HG03378 (cell line): Measurements from ENCODE around the gene NFIA.

Source experiments
- ATAC-seq: cut with Tn5 transposase; IDR thresholded peaks from one replicate; pipeline ENCODE4 v1.9.1; 2021; ENCODE audit warnings: mild to moderate bottlenecking, moderate library complexity; ENCODE audit not compliant: unreplicated experiment

The NFIA gene

DNA sequence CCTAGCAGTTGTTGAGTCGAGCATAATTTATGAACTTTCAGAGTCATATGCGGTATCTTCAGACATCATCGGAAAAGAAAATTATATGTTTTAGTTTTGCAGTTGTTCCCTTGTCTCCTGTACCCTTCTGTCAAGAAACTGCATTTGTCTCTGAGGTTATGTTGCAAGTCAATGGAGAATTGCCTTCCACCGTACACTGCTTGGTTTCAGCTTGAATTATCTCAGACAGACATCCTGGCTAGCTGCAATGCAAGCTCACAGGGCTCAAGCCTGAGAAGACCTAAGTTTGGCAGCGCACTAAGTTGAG lies 156.0 kb downstream of the NFIA start:
- ATAC-seq, result no peak

DNA sequence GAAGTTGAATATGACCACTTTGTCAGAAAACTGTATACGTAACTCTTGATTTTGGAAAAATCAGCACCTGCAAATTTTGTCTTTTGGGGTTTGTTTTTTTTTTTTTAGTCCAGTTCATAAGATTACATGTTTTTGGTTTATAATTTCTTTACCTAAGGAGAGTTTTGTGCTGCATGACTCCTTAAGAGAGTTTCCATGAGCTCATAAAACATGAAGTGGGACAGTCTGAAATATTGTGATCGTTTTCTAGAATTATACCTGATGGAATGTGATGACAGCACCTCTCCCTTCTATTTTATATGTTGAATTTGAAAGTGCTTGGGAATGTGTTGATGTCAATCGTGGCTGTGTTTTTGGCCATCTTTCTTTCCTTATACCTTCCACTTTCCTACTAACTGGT lies 158.5 kb downstream of the NFIA start:
- ATAC-seq, result no peak

DNA sequence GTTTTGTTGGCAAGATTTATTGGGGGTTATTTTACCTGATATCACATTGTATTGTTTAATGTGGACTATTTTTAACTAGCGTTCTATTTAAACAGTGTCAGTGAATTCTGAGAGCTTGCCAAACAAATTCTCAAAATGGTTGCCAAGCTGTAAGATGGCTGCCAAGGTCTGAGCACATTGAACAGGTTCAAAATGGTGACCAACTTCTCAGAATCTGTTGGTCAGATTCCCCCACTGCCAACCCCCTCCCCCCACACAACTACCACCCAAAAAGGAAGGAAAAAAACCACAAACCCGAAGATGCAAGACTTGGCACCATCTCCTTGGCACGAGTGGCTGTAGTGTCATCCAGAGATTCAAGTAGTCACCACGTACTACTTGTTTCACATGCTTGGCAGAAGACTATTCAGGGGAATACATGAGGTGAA lies 159.1 kb downstream of the NFIA start:
- no peak for ATAC-seq

DNA sequence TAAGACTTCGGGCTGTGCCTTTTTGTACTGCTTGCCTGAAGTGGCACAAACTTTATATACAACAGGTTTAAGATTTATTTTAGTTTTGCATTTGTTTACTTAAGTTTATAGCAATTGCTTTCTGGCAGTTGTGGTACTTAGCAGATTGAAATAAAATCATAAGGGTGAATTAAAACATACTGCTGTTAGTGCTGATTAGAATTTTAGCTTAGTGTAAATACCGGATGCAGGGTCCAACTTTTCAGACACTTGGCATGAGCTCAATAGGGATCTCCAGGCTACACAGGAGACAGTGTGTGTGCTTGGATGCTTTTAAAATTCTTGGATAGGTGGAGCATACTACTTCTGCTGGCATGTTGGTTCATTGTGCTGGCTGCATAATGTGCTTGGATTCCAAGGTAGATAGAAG lies 159.6 kb downstream of the NFIA start:
- ATAC-seq, result no peak

DNA sequence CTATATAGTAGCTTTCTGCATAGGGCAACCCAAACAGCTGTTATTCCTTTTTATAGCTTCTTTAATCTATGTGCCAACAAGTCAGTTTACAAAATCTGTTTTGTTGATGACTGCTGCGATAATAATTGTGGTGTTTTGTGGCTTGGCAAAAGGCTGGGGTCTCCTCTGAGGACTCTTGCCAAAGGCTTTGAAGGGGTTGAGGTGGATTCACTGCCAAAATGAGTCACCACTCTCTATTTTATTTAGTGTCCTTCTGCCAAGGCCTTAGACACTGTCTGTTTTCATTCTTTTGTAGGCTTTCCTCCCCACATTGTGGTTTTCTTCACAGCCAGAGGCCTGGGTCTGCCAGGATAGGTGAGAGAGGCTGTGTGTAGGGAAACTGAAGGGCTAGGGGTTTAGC lies 161.8 kb downstream of the NFIA start:
- no peak for ATAC-seq

DNA sequence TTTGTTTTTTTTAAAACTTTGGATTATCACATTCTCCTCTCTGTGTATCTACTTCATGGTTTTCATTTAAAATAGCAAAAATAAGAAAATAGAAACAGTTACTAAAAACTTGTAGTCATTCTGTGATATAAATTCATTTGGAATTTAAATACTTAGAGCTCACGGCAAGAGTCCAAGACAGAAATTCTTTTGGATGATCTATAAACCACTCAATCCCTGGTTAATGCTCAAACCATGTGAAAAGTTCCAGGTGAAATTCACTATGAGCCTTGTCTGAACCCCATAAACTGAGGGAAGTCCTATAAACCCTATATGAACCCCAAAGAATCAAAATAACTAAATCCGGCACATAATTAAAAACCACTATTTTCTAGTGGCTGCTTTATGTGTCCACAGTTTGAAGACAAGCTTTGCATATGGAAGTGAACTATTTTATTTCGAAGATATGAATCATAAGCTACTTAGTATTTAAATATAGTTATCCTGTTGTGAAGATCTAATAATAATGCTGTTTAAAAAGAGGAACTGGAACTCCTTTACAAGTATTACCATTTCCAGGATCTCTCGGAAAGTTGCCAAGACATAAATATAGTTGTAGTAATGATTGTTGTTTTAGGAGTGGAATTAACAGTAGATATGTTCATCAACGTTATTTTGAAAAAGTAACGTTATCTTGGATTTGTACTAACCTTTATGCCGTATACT lies 163.5 kb downstream of the NFIA start:
- no peak for ATAC-seq

DNA sequence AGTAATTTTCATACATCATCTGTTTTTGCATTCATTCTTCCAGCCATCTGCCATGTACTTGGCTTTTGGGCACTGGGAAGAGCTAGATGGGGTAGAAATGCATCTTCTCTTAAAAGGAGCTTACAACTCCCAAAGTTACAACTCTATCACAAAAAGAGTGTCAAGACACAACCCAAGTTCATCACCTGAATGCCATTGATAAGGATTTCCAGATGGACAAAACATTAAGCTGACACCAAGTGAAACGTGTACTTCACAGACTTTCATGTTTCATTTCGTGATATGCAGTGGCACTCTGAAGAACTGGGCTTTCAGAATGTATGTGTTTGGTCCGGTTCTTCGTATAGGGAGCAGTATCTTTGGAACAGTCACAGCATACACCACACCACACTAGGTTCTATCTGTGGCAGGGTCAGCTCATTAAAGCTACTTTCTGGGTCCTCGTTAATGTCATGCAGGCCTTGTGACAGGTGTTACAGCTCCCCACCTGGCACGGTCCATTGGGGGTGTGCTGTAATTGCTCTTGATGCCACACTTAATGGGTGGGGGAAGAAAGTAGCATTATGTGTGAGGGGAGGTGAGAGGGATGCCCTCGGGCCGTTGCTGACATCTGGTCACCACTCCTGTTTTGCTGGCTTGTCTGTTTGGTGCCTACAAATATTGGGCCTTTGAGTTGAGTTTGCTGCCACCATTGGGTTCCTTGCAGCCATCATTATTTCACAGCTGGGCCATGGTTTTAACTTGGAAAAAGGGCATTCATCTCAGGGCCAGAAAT lies 164.9 kb downstream of the NFIA start:
- ATAC-seq, result no peak

DNA sequence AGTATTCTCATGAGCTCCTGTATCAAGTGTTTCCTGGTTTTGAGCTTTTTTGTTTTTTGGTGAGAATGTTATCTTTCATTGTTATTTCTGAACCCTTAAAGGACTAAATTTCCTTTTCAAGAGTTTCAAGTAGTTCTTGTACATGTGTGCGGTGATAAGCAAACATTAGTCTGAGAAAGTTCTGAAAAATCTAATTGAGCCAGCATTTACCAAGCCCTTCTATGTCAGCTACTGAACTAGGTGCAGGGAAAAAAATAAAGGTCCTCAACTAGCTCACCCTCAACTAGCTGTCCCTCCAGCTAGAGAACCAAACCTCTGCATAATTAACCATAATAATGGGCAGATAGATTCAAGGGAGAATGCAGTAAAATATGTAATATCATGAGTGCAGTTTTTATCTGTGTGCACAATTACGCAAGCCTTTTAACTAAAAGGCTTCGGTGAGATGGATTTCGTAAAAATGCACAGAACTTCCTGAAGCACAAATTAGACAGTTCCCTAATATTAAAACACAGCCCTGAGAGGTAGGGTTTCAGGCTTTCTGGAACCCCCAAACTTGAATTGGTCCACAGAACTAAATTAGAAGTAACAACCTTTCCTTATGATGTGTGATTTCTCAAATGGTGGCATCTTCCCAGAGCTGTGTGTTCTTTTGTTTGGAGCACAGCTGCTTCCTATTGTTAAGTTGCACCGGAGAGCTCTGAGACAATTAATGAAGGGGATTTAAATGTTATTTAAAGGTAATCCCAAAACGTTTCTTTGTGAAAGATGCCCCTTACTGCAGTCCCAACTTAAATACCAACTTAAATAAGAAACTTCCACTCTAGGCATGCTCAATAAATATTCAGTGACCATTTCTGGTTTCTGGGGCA lies 165.8 kb downstream of the NFIA start:
- no peak for ATAC-seq

DNA sequence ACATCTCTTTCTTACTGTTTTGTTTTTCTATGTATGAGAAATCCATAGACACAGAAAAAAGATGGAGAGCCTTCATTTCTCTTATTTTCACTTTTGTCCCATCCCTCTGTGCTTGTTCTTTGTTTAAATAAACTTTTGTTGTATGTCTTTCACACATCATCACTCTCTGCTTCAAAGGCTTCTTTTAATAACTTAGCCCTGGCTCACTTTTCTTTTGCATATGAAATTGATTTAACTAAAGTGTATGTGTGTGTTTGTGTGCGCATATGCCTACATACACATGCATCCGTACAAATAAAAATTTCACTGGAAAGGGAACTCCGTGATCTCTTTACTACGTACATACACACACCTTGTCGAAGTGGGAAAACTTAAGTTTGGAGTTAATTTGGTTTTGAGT lies 168.6 kb downstream of the NFIA start:
- ATAC-seq, result no peak

DNA sequence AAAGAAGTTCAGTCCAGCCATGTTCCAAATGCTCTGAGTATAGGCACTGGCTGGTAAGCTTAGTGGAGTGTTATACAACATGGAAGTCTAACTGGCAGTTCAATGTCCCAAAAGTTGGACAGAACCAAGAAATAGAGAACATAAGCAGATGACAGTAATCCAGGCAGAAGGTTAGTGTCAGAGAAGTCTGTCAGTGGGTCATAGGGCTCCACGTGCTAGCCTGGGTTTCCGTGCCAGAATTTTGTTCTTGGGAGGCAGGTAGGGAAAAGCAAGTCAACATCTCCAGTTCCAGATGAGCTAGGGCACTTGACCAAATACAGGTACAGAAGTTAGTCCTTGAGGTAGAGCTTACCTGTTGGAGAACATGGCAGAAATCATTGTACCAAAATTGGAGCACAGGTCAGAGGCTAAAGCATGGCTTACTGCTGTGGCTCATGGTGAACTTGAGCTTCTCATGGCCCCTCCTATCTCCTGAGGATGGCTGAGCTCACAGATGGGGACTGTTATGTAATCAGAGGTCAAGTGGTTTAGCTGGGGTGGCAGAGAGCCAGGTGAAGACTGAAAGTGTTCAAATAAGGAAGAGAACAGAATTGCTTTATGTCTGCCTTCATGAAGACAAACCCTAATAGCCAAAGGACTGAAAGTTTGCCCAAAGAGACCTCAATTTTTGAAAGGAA lies 170.8 kb downstream of the NFIA start:
- no peak for ATAC-seq

DNA sequence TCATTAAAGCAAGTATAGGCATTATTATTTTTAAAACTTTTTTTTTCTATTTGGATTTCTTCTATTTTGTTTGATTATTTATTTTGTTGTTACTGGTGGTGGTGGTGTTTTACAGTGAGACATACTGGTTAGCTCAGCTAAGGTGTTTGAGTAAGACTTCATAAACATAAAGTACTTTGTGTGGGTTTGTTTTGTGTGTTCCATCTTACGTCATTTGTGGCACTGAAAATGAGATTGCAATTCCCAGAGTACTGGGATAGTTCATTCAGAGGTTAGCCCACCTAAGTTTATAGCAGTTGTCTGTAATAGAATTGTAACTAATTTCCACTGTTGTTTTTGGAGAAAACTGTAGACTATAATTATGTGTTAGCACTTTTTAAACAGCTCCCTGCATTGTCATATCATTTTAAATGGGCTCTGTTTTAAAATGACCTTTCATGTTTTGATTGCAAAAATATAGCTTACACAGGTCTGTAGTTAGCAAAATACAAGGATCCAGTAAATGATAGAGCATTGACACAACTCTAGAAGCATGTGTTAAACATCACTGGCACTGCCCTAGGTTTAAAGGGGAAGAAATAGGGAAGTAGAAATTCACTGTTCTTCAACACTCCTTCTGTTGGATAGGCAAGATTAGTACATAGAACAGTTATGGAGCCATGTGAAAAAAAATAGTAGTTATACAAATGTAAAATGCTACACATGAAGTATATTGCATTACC lies 171.7 kb downstream of the NFIA start:
- no peak for ATAC-seq

DNA sequence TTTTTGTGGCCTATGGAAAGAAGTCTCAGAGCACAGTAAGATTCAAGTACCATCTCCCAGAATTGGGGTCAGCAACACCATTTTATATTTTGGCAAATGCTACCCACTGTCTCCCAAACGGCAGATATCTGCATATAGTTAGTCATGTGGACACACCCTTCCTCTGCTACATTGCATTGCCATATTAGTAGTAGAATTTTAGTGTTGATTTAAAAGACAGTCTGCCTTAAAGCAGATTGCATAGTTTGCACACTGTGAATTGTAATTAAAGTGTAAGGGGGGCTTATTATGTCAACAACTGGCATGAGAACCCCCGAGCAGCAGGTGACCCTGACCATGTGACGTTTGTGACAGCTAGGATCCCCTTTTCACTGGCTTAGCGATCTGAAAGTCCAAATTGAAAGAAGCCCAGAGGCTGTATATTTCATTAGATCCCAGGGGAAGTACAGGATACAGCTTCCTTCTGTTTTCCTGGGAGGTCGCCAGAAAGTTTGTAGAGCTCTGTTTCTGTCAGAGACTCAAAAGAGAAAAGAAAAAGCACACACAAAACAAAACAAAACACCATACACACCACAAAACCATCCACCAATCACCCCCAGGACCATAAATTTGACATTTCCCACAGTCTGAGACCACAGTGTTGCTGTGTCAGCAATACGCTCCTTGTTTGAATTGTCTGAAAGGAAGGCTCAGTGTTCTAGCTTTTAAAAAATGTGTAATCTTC lies 172.4 kb downstream of the NFIA start:
- ATAC-seq, result no peak

DNA sequence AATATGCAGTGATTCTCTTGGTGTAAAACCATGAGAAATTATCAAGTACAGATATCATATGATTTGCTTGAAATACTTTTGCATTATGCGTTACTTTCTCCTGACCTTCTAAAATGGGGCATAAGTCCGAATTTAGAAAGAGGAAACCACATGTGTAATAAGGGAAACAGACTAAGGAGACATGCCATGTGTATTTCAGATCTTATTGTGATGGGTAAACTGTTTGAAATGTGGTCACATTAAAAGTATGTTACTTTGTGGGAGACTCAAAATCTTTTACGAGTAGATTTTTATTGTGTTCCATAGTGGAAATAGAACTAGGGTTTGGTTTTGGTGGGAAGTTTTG lies 173.0 kb downstream of the NFIA start:
- no peak for ATAC-seq

DNA sequence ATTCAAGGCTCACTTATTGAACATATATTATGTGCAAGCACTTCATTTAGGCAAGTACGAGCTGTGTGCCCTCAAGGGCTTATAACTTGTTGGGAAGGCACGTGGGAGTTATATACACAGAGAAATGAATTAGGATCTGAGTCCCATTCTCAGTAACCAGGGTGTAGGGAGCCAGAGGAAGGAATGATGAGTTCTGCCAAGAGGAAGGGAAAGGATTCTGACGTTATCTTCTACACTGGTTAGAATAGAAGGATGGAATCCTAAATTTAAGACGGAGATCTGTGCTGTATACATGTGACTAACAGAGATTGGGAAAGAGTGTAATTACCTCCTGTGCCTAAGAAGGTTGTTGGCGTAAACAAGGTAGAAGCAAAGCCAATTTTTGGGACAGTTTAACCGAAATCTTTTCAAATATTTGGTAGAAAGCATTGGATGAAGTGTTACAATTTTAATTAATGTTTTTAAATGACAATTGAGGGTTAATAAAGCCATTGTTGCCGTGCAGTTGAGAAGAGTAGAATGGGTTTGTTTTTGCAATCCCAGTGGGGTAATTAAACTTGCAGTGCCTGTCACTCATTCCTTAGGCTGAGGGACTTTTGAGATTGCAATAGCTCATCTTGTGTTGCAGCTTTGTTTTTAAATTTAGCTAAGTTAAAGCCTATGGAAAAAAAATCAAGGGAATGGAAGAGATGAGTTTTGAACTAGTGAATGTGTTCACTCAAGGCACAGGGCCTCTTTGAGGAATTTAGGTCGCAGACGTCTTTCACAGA lies 177.2 kb downstream of the NFIA start:
- no peak for ATAC-seq

DNA sequence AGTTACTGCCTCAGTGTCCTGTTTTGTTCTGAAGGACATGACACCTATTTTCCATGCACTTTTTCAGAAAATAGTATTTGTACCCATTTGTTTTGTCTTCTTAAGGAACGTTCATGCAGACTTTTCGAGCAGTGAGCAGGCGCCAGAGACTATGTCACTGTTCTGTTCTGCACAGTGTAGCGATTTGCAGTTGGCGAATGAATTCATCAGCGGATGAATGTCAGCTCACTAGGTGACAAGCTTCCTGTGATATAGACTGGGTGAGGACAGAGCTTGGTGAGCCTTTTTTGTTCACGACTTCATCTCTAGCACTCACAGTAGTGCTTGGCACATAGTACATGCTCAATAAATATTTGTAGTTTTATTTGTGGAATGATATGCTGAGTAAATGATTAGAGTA lies 177.8 kb downstream of the NFIA start:
- ATAC-seq, result no peak

DNA sequence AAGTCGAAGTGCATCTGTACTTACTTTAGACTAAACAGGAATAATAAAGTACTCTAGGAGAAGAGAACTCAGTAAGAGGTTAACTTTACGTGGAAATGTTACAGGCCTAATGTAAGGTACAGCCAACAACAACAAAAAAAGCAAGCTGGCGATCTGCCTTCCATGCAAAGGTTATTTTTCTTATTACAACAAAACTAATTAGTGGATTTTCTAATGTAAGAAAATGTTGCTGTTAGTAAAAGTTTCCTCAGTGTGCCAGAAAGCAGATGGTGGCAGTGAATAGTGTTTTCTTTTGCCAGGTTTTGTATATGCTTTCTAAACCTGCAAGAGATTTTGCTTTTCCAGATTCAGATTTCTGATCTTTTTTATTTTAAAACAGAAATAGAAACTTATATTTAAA lies 179.2 kb downstream of the NFIA start:
- no peak for ATAC-seq

DNA sequence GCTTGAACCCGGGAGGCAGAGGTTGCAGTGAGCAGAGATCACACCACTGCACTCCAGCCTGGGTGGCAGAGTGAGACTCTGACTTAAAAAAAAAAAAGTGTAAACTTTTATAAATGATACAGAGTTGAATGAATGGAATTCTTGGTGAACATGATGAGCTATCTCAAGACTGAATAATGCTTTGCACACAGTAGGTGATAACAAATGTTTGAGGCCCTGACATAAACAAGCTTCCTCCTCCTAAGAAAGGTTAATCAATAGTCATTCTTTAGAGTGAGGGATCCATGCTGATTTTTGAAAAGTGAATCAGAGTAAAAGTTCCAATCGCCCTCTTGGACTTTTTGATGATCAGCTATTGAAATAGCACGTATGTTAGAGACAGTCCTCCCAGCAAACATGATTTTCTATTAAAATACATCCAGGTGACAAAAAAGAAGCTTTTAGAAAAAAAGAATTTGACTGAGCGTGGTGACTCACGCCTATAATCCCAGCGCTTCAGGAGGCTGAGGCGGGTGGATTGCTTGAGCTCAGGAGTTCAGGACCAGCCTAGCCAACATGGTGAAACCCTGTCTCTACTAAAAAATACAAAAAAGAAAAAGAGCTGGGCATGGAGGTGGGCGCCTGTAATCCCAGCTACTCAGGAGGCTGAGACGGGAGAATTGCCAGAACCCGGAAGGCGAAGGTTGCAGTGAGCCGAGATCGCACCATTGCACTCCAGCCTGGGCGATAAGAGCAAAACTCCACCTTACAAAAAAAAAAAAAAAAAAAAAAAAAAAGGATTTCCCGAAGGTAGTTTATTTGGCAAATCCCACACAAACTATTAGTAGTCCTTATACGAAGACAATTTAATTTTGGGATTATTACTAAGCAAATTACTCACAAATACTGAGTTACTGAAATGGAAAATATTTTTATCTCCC lies 181.8 kb downstream of the NFIA start:
- ATAC-seq, result no peak

DNA sequence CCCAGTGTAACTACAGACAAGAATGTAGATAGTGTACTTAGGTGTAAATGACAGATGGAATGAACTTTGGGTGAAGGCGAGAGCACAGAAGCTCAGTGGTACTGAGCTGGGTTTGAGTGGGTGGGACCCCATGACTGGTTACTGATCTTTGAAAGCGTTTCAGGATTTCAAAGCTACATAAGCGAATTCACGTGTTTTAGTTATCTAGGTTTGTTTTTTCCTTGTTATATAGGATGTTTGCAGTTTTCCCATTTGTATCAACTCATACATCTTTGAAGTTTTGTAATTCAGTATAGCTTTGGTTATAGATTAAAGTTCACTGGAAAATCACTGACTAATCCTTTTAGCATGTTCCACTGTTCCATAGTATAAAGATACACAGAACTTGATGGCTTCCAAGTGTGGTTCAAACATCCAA lies 182.5 kb downstream of the NFIA start:
- no peak for ATAC-seq
